Gastroesophageal sphincter (tissue), 3 donors: Measurements from ENCODE around the gene CASP10.

ENCODE experiments used
- EP300 ChIP-seq: sonication (generic); formaldehyde crosslinking; IDR thresholded peaks from one replicate; pipeline ENCODE4 v1.6.1; 2017; ENCODE audit warnings: antibody characterized with exemption, mild to moderate bottlenecking
- POLR2A ChIP-seq, 2 donors: fragments of 450-650 bp; IDR thresholded peaks; one replicate each; pipeline ENCODE4 v1.6.1; 2017; ENCODE audit warnings: antibody characterized with exemption in 2 of 2, mild to moderate bottlenecking in 2 of 2, moderate library complexity in 1 of 2
- POLR2AphosphoS5 ChIP-seq: sonication (generic); formaldehyde crosslinking; IDR thresholded peaks from one replicate; pipeline ENCODE4 v1.6.1; 2017; ENCODE audit warnings: antibody characterized with exemption
- TF ChIP-seq, protein P1 (sequence below), 4 experiments: fragments of 200-600 bp in 2 of 4; fragments of 450-650 bp in 2 of 4; sonication (generic) in 1 of 4; IDR thresholded peaks; one replicate each; pipeline ENCODE4 v1.5.1; 2017 to 2019; ENCODE audit warnings: antibody characterized with exemption in 4 of 4, mild to moderate bottlenecking in 2 of 4, moderate library complexity in 2 of 4

- TF ChIP-seq, protein P1, sequence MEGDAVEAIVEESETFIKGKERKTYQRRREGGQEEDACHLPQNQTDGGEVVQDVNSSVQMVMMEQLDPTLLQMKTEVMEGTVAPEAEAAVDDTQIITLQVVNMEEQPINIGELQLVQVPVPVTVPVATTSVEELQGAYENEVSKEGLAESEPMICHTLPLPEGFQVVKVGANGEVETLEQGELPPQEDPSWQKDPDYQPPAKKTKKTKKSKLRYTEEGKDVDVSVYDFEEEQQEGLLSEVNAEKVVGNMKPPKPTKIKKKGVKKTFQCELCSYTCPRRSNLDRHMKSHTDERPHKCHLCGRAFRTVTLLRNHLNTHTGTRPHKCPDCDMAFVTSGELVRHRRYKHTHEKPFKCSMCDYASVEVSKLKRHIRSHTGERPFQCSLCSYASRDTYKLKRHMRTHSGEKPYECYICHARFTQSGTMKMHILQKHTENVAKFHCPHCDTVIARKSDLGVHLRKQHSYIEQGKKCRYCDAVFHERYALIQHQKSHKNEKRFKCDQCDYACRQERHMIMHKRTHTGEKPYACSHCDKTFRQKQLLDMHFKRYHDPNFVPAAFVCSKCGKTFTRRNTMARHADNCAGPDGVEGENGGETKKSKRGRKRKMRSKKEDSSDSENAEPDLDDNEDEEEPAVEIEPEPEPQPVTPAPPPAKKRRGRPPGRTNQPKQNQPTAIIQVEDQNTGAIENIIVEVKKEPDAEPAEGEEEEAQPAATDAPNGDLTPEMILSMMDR (IDR thresholded peaks at IDR 0.05): no peak
- TF ChIP-seq POLR2A (IDR thresholded peaks at IDR 0.05) (no peak), EP300 (no peak), POLR2AphosphoS5 (no peak)
These were observed 73.1 kb downstream of the CASP10 start for GRCh38 chr2:201256082-201256481.
